ENCODE results near the gene ADD3. TPM values are rescaled to one million over a fixed set of nuclear protein-coding genes. Genes with fewer than 3 reads are reported as not detected.
"Not testable (repeated sequence)": the region's sequence is repeated elsewhere in the genome, so short reads cannot be mapped to it uniquely, and the experiment has no call there.

ADD3 gene
- total RNA-seq, 4 donors from 2014 or later = 236 to 545 (median 314) TPM

- no peak for DNase-seq
- H3K27me3 ChIP-seq = no peaks in the 10 kb centered on the region
- TF ChIP-seq, protein P1, sequence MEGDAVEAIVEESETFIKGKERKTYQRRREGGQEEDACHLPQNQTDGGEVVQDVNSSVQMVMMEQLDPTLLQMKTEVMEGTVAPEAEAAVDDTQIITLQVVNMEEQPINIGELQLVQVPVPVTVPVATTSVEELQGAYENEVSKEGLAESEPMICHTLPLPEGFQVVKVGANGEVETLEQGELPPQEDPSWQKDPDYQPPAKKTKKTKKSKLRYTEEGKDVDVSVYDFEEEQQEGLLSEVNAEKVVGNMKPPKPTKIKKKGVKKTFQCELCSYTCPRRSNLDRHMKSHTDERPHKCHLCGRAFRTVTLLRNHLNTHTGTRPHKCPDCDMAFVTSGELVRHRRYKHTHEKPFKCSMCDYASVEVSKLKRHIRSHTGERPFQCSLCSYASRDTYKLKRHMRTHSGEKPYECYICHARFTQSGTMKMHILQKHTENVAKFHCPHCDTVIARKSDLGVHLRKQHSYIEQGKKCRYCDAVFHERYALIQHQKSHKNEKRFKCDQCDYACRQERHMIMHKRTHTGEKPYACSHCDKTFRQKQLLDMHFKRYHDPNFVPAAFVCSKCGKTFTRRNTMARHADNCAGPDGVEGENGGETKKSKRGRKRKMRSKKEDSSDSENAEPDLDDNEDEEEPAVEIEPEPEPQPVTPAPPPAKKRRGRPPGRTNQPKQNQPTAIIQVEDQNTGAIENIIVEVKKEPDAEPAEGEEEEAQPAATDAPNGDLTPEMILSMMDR (IDR thresholded peaks at IDR 0.05) = no peak
- TF ChIP-seq POLR2A (IDR thresholded peaks at IDR 0.05) = no peak
Observed at GRCh38 chr10:110048781-110049180, 41.0 kb downstream of the ADD3 start.

GRCh38 chr10:110049889-110050591 is 42.3 kb downstream of the ADD3 start:
- H3K4me3 ChIP-seq, H3K27ac ChIP-seq, H3K4me1 ChIP-seq, H3K9me3 ChIP-seq, H3K36me3 ChIP-seq, DNase-seq, H3K27me3 ChIP-seq: not testable (repeated sequence)

More at GRCh38 chr10:110048781-110049180, 41.0 kb downstream of the ADD3 start:
- no peak overlapping the region for H3K27ac ChIP-seq
- H3K36me3 ChIP-seq = no peaks in the 10 kb centered on the region
- H3K9me3 ChIP-seq = no peaks in the 10 kb centered on the region
- H3K4me3 ChIP-seq = no peak overlapping the region
- no peaks in the 10 kb centered on the region for H3K4me1 ChIP-seq

DNA sequence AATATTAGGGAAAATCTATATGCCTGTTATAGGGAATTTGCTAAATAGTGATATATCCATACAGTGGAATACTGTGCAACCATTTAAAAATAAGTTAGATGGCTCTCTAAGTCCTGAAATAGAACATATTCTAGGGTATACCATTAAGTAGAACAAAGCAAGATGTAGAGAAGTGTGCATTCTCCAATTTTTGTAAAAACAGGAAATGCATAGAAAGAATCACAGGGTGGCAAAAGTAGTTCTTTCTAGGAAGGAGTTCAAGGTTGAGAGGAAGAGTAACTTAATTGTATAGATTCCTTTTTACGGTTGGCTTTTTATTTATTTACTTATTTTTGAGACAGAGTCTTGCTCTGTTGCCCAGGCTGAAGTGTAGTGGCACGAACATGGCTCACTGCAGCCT is 43.7 kb downstream of the ADD3 start:
- H3K27ac ChIP-seq = no peak overlapping the region
- no peaks in the 10 kb centered on the region for H3K36me3 ChIP-seq
- TF ChIP-seq, protein P1 (IDR thresholded peaks at IDR 0.05) = no peak
- TF ChIP-seq POLR2A (IDR thresholded peaks at IDR 0.05) = no peak
- DNase-seq = no peak
- peaks cover 0 to 5% (median 0%) of the 10 kb centered on the region in 4 donors for H3K4me1 ChIP-seq
- H3K27me3 ChIP-seq = no peaks in the 10 kb centered on the region
- H3K4me3 ChIP-seq = no peak overlapping the region
- no peaks in the 10 kb centered on the region for H3K9me3 ChIP-seq

- no peak for DNase-seq
- Histone ChIP-seq H3K4me1 (peaks cover 0 to 5% (median 0%) of the 10 kb centered on the region in 4 donors), H3K36me3 (no peaks in the 10 kb centered on the region), H3K9me3 (no peaks in the 10 kb centered on the region), H3K27me3 (no peaks in the 10 kb centered on the region), H3K27ac (no peak overlapping the region), H3K4me3 (no peak overlapping the region)
- TF ChIP-seq POLR2A (IDR thresholded peaks at IDR 0.05) = no peak
- TF ChIP-seq, protein P1 (IDR thresholded peaks at IDR 0.05) = no peak
Observed at GRCh38 chr10:110052916-110053315, 45.1 kb downstream of the ADD3 start.

- H3K27ac ChIP-seq = no peak overlapping the region
- H3K9me3 ChIP-seq = no peaks in the 10 kb centered on the region
- TF ChIP-seq POLR2A (IDR thresholded peaks at IDR 0.05) = no peak
- TF ChIP-seq, protein P1 (IDR thresholded peaks at IDR 0.05) = no peak
- peaks cover 0 to 8% (median 2%) of the 10 kb centered on the region in 4 donors for H3K4me1 ChIP-seq
- H3K4me3 ChIP-seq = no peak overlapping the region
- no peak for DNase-seq
- H3K27me3 ChIP-seq = no peaks in the 10 kb centered on the region
- H3K36me3 ChIP-seq = no peaks in the 10 kb centered on the region
Observed at GRCh38 chr10:110056822-110057221, 49.0 kb downstream of the ADD3 start.

- H3K4me1 ChIP-seq = peaks cover 0 to 8% (median 2%) of the 10 kb centered on the region in 4 donors
- no peaks in the 10 kb centered on the region for H3K9me3 ChIP-seq
- H3K36me3 ChIP-seq = no peaks in the 10 kb centered on the region
- H3K4me3 ChIP-seq = no peak overlapping the region
- TF ChIP-seq, protein P1 (IDR thresholded peaks at IDR 0.05) = no peak
- TF ChIP-seq POLR2A (IDR thresholded peaks at IDR 0.05) = no peak
- peak overlapping the region in 1 of 4 donors; percentile 17 for H3K27ac ChIP-seq
- DNase-seq = no peak
- no peaks in the 10 kb centered on the region for H3K27me3 ChIP-seq
Observed at GRCh38 chr10:110057456-110057855, 49.7 kb downstream of the ADD3 start.

Data from Peyer's patch (tissue), 4 donors.